Caco-2 (cell line): Measurements from ENCODE around the gene PDE5A. TPM values are rescaled to one million over a fixed set of nuclear protein-coding genes. Genes with fewer than 3 reads are reported as not detected.

ENCODE experiments used
- BruUV-seq: library from RNA; stranded (reverse); fragments of 400-500 nt; replicated peaks from 2 replicates; lab custom pipeline; 2021; lab: Mats Ljungman, UMichigan
- CTCF ChIA-PET: fragments of 300-600 bp; sonication (Branson Sonifier 250); formaldehyde crosslinking; loops from one replicate; lab custom pipeline; 2022; ENCODE audit warnings: antibody characterized with exemption; lab: Charles Lee
- POLR2A ChIA-PET: fragments of 300-600 bp; sonication (Branson Sonifier 250); formaldehyde crosslinking; loops from one replicate; lab custom pipeline; 2022; ENCODE audit warnings: antibody characterized with exemption; lab: Charles Lee
- DNase-seq, 2 experiments: peaks; one replicate each; pipeline versions ENCODE4 v3.0.0 to v3.0.0-alpha.2; 2020 to 2022
- H3K27me3 ChIP-seq: replicated peaks from 2 replicates; pipeline ENCODE4 v1.6.0; 2011; ENCODE audit warnings: low read length; ENCODE audit not compliant: control insufficient read depth, insufficient read depth
- H3K36me3 ChIP-seq: 2 replicates; pipeline ENCODE4 v1.5.1; 2011; ENCODE audit warnings: low read length; ENCODE audit not compliant: control insufficient read depth, insufficient read depth
- H3K4me1 ChIP-seq: fragments of 250-450 bp; sonication (Bioruptor Pico); 2 replicates; pipeline ENCODE4 v1.5.1; 2020; ENCODE audit warnings: mild to moderate bottlenecking
- H3K4me3 ChIP-seq: 2 replicates; pipeline ENCODE4 v1.5.1; 2011; ENCODE audit warnings: low read depth, mild to moderate bottlenecking, control low read depth, low read length
- H3K9me3 ChIP-seq: fragments of 250-450 bp; sonication (Bioruptor Pico); 2 replicates; pipeline ENCODE4 v1.5.1; 2020; ENCODE audit warnings: mild to moderate bottlenecking, moderate library complexity
- H3K27ac Mint-ChIP-seq: one replicate; pipeline ENCODE4 v1.8.0; 2022; ENCODE audit warnings: mixed read lengths; ENCODE audit not compliant: unreplicated experiment
- H3K27me3 Mint-ChIP-seq: one replicate; pipeline ENCODE4 v1.8.0; 2022; ENCODE audit warnings: mixed read lengths; ENCODE audit not compliant: insufficient read depth, unreplicated experiment
- H3K36me3 Mint-ChIP-seq: one replicate; pipeline ENCODE4 v1.8.0; 2022; ENCODE audit warnings: mild to moderate bottlenecking, mixed read lengths; ENCODE audit not compliant: insufficient read depth, unreplicated experiment
- H3K4me1 Mint-ChIP-seq: one replicate; pipeline ENCODE4 v1.8.0; 2022; ENCODE audit warnings: low read depth, mixed read lengths; ENCODE audit not compliant: unreplicated experiment
- H3K4me3 Mint-ChIP-seq: one replicate; pipeline ENCODE4 v1.8.0; 2022; ENCODE audit warnings: mild to moderate bottlenecking, moderate library complexity, mixed read lengths; ENCODE audit not compliant: unreplicated experiment
- H3K9me3 Mint-ChIP-seq: one replicate; pipeline ENCODE4 v1.8.0; 2022; ENCODE audit warnings: mixed read lengths; ENCODE audit not compliant: unreplicated experiment
- CTCF ChIP-seq, 2 experiments: fragments of 200-600 bp in 1 of 2; IDR thresholded peaks; 1 replicate in 1 of 2; 2 replicates in 1 of 2; pipeline versions ENCODE4 v1.5.1 to v1.8.0; 2011 to 2022; ENCODE audit warnings: antibody characterized with exemption in 1 of 2, control low read depth in 1 of 2, inconsistent platforms in 1 of 2, low read depth in 1 of 2, low read length in 1 of 2, mild to moderate bottlenecking in 1 of 2, moderate library complexity in 1 of 2; ENCODE audit not compliant: insufficient read depth in 1 of 2, severe bottlenecking in 1 of 2, unreplicated experiment in 1 of 2
- intact Hi-C: fragments of 100-400 bp; cut with micrococcal nuclease; formaldehyde crosslinking; loops from one replicate; pipeline ENCODE4 v1.10.0; 2022; ENCODE audit not compliant: unreplicated experiment
- total RNA-seq: library from RNA; stranded (reverse); gene quantifications from 2 replicates; pipeline ENCODE4 v1.2.3, GENCODE V29; 2022

The PDE5A gene
- total RNA-seq, 1 experiment from 2014 or later = 7.9 TPM

GRCh38 chr4:119521268-119521667 is 107.3 kb downstream of the PDE5A start:
- H3K27me3 Mint-ChIP-seq = no peaks in the 10 kb centered on the region
- H3K36me3 ChIP-seq = no peaks in the 10 kb centered on the region
- ChIA-PET POLR2A (no interaction called here), CTCF (no interaction called here)
- no peaks in the 10 kb centered on the region for H3K9me3 Mint-ChIP-seq
- no peaks in the 10 kb centered on the region for H3K27me3 ChIP-seq
- intact Hi-C loops = no loop called here
- H3K36me3 Mint-ChIP-seq = peaks cover 4% of the 10 kb centered on the region
- H3K4me1 ChIP-seq = peaks cover 46% of the 10 kb centered on the region
- BruUV-seq = no TSS peak
- no peaks in the 10 kb centered on the region for H3K9me3 ChIP-seq
- no peak overlapping the region for H3K27ac Mint-ChIP-seq
- H3K4me3 Mint-ChIP-seq = no peak overlapping the region
- H3K4me1 Mint-ChIP-seq = peaks cover 9% of the 10 kb centered on the region
- TF ChIP-seq CTCF (IDR thresholded peaks at IDR 0.05; ENCODE audit: insufficient read depth in 1 of 2, low read depth in 1 of 2, low read length in 1 of 2, severe bottlenecking in 1 of 2, unreplicated experiment in 1 of 2) = no peak
- H3K4me3 ChIP-seq = no peak overlapping the region
- peak; percentile 23 to 70 for DNase-seq

GRCh38 chr4:119518915-119519410 is 109.6 kb downstream of the PDE5A start:
- Histone ChIP-seq H3K4me1 (peaks cover 37% of the 10 kb centered on the region), H3K27me3 (no peaks in the 10 kb centered on the region), H3K36me3 (no peaks in the 10 kb centered on the region), H3K4me3 (no peak overlapping the region), H3K9me3 (no peaks in the 10 kb centered on the region)
- Mint-ChIP-seq H3K27me3 (no peaks in the 10 kb centered on the region), H3K36me3 (peaks cover 4% of the 10 kb centered on the region), H3K27ac (no peak overlapping the region), H3K9me3 (no peaks in the 10 kb centered on the region), H3K4me3 (no peak overlapping the region), H3K4me1 (no peaks in the 10 kb centered on the region)
- ChIA-PET CTCF (interaction anchor here (0.6 kb wide), 1 partner anchor 684 kb away, joined by 3 read pairs; no protein-coding TSS in a partner anchor), POLR2A (no interaction called here)
- no TSS peak for BruUV-seq
- intact Hi-C loops = no loop called here
- no peak for DNase-seq
- TF ChIP-seq CTCF (IDR thresholded peaks at IDR 0.05; ENCODE audit: insufficient read depth in 1 of 2, low read depth in 1 of 2, low read length in 1 of 2, severe bottlenecking in 1 of 2, unreplicated experiment in 1 of 2) = no peak

GRCh38 chr4:119518230-119518892 is 110.2 kb downstream of the PDE5A start:
- H3K4me3 Mint-ChIP-seq = no peak overlapping the region
- Histone ChIP-seq H3K36me3 (no peaks in the 10 kb centered on the region), H3K4me1 (peaks cover 37% of the 10 kb centered on the region), H3K9me3 (no peaks in the 10 kb centered on the region), H3K27me3 (no peaks in the 10 kb centered on the region), H3K4me3 (no peak overlapping the region)
- ChIA-PET CTCF (interaction anchor here (0.6 kb wide), 1 partner anchor 683 kb away, joined by 3 read pairs; no protein-coding TSS in a partner anchor), POLR2A (no interaction called here)
- H3K36me3 Mint-ChIP-seq = peaks cover 4% of the 10 kb centered on the region
- H3K27ac Mint-ChIP-seq = no peak overlapping the region
- no peak for TF ChIP-seq CTCF (IDR thresholded peaks at IDR 0.05; ENCODE audit: insufficient read depth in 1 of 2, low read depth in 1 of 2, low read length in 1 of 2, severe bottlenecking in 1 of 2, unreplicated experiment in 1 of 2)
- intact Hi-C loops = no loop called here
- H3K4me1 Mint-ChIP-seq = no peaks in the 10 kb centered on the region
- H3K9me3 Mint-ChIP-seq = no peaks in the 10 kb centered on the region
- no peak for DNase-seq
- no peaks in the 10 kb centered on the region for H3K27me3 Mint-ChIP-seq
- no TSS peak for BruUV-seq
